HG03520 (cell line): Measurements from ENCODE around the gene SLC7A11.
A peak's percentile ranks its signal among the peaks of the same experiment; 100 is the strongest.

Experiments used
- ATAC-seq: cut with Tn5 transposase; IDR thresholded peaks from one replicate; pipeline ENCODE4 v1.9.1; 2021; ENCODE audit warnings: mild to moderate bottlenecking, moderate library complexity; ENCODE audit not compliant: unreplicated experiment

Gene SLC7A11

DNA sequence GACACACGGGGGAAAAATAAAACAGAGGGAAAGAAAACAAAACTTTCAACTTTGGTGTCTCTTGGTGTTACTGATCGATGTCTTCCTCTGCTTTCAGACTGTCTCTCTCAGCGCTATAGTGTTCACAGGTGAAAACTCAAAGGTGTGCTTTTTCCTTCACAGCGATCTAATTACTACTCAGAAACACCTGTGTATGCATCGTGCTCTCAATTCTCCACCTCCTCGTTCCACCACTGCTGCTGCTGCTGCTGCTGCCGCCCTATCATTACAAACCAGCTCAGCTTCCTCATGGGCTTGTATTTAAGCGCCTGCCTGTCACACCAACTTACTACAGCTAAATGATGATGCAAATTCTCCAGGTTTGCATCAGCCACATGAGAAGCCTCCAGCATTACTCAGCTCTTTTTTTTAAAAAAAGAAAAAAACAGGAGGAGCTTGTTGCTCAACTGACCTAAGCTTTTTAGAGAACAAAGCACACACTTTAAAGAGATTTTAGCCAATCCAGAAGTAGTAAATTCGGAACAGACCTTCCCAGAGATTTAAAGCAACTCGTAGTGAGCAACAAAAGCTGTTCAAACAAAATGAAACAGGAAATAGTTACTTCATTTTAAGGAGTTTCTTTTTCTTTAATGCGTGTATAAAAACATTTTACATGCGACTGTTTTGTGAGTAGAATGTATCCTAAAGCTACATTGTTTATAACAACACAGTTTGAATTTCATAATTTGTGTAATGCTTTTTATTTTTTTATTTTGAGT lies at the start of gene SLC7A11:
Gene SLC7A11, minus strand, starts transcription at position 274 of the 758 bp plus-strand sequence. CDS start 280 bp downstream, outside the sequence.
- peak; percentile 99 for ATAC-seq

DNA sequence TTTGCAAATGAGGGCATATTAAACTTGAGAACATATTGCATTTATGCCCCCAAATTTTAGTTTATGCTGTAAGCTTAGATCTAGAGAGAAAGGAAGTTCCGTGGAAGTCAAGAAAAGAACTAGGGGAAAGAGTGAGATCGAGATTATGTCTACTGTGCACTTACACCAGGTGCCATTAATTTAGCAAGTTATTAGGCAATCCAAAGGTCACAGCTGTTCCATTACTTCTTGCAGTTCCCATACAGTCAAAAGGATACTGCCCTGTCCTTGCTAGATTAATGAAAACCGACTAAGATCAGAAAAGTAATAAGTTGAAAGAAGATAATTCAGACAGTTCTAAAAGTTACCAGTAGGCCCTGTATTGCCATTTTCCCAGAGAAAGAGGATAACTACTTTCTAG lies 49.3 kb upstream of the SLC7A11 start:
- ATAC-seq, result no peak

- ATAC-seq, result no peak
Observed at GRCh38 chr4:138290805-138291204, 48.7 kb upstream of the SLC7A11 start.

DNA sequence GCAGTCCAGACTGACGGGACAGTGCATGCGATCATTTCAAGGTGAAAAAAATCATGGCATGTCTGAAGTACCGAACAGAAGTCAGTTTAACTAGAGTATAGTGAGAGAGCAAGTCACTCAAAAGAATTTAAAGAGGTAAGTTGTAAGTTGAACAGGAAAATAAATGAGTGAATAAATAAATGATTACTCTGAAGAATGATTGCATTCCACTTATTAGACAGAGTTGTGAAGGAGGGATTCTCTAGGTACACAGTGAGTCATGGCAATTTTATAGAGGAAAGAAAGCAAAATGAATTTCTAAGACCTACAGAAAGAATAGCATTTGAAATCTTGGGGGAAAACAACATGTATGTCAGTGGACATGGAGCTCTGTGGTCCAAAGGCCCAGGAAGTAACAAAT lies 37.1 kb upstream of the SLC7A11 start:
- ATAC-seq, result no peak

DNA sequence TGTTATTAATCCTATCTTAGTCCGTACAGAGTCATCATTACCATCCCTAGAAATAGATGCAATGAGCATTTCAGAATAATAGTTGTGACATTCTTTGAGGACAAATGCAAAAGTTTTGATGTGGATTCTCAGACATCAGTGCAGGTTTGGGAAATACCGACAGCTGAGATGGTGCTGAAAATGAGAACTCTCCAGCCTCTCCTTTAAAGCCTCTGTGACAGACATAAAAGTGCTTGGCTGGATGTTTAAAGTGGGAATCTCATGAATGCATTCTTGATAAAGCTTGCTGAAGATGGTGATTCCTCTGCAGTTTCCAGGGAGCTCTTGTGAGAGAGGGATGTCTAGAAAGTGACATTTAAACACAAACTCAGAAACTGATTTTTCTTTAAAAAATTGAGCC lies 35.0 kb upstream of the SLC7A11 start:
- no peak for ATAC-seq

DNA sequence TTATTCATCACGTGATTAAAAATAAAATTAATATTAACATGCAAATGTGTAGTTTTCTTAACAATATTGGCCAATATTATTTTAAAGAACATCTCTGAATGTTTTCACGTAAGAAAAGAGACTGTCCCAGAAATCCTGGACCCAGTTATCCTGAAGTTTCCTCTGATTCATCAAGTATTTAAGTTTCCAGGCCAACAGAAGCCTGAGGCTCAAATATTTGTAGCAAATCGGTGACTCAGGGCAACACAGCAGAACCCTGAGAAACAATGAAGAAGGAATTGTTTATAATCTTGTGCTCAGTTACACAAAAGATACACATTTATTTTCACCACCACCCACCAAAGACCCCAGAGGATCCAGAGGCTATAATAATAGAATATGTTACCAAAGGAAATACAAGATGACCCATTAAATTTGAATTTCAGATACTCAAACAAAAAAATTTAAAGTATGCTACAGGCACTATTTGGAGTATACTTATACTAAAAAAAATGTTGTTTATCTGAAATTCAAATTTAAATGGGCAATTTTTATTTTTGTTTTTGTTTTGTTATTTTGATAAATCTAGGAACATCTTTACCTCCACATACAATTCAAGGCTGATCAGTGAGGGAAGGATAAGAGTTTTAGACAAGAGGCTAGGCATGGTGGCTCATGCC lies 33.9 kb upstream of the SLC7A11 start:
- no peak for ATAC-seq

GRCh38 chr4:138275216-138275615 lies 33.1 kb upstream of the SLC7A11 start:
- no peak for ATAC-seq

GRCh38 chr4:138269175-138269574 lies 27.0 kb upstream of the SLC7A11 start:
- ATAC-seq, result no peak

DNA sequence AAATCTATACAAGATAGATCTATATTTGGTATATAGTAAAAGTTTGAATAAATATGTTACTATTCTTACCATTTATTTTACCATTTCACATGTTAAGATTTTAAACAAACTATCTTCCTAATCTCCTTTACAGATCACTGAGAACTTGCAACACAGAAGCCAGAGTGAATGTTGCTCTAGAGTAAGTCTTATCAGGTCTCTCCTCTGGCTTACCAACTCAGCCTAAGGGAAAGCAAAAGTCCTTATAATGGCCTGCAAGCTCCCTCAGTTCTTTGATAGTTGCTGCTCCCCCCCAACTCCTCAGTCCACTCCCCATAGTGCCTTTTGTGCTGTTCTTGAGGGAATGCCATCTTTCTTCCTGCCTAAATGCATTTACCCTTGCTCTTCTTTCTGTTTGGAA lies 25.7 kb upstream of the SLC7A11 start:
- ATAC-seq, result no peak

- no peak for ATAC-seq
Observed at GRCh38 chr4:138266948-138267347, 24.8 kb upstream of the SLC7A11 start.

GRCh38 chr4:138263247-138263816 lies 21.2 kb upstream of the SLC7A11 start:
- no peak for ATAC-seq

DNA sequence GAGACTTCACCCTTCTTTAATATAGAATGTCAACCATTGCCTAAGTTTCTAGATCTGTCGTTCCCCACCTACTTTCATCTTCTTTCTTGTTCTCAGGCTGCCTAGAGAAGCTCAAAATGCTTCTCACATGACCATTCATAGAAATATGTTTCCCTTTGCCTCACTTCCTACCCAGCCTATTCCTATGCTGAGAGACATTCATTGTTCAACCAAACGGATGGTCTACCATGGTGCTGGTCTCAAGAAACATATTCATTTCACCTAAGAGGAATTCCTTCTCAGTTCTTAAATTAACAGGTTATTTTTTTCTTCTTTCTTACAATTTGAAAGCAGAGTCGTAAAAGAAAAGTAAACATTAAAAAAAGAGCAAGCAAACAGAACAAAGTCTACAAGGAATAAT lies 20.3 kb upstream of the SLC7A11 start:
- ATAC-seq, result no peak

GRCh38 chr4:138262030-138262429 lies 19.9 kb upstream of the SLC7A11 start:
- ATAC-seq, result no peak

GRCh38 chr4:138259824-138260223 lies 17.7 kb upstream of the SLC7A11 start:
- ATAC-seq, result no peak

DNA sequence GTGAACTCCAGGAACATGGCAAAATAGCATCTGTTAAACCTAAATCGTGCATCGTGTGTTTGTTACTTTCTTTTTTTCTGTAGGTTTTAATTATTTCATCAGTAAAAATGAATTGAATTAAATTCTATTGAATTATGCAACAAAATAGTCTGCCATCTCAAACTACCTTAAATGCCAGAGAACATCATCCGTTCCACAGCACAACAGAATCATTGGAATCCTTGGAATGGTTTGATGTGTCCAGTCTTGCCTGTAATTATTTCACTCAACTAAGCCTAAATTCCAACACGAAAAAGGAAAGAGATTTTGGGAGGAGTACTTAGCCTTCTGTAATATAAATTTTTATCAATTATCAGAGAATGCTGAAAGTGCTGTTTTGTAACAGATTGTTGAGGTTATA lies 17.1 kb upstream of the SLC7A11 start:
- ATAC-seq, result no peak

DNA sequence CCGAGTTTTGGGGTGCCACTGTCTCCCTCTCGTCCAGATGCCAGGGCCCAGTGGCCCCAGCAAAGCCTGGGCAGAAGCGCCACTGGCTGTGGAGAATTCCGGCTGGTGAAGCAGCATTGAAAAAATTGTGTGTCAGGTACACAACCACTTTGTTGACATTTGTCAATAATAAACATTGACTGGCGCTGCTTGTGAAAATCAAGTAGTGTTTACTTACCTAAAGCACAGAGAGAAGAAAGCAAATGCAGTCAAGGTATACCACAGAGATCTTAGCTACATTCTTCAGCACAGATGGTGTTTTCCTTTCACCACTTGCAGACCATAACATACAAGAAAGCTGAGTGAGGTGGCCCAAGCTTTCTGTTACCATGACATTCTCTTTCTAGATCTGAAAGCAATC lies 14.5 kb upstream of the SLC7A11 start:
- ATAC-seq, result no peak

DNA sequence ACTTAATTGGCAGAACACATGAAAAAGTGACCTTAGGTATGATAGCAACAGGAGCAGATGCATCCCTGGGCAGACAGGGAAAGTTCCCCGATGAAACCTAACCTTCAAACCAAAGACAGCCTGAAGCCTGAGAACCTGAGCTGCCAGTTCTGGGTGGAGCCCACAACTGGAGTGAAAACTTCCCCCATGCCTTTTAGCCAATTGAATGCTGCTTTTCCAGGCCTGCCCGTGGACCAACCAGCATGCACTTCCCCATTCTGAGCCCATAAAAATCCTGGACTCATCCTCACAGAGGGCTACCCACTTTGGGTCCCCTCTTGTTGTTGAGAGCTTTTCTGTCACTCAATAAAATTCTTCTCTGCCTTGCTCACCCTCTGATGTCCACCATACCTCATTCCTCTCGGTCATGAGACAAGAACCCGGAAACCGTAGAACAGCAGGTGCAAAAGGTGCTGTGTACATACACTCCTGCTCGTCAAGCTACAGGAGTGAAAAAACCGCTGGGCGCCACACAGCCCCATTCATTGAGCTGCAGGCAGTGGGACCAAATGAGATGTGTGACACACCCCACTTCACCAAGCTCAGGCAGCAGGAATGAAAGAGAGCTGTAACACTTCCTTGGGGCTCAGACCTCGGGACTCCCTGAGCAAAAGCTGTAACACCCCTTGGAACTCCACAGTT lies 13.9 kb upstream of the SLC7A11 start:
- no peak for ATAC-seq

- ATAC-seq, result no peak
Observed at GRCh38 chr4:138252551-138252950, 10.4 kb upstream of the SLC7A11 start.

GRCh38 chr4:138251938-138252337 lies 9.8 kb upstream of the SLC7A11 start:
- no peak for ATAC-seq

- ATAC-seq, result no peak
Observed at GRCh38 chr4:138249132-138249531, 7.0 kb upstream of the SLC7A11 start.

- no peak for ATAC-seq
Observed at GRCh38 chr4:138248058-138248457, 5.9 kb upstream of the SLC7A11 start.

GRCh38 chr4:138247643-138248042 lies 5.5 kb upstream of the SLC7A11 start:
- no peak for ATAC-seq
